ENCODE data around the gene TEX44.
"Not testable (repeated sequence)": the region's sequence is repeated elsewhere in the genome, so short reads cannot be mapped to it uniquely, and the experiment has no call there.

The TEX44 gene

GRCh38 chr2:231573096-231573495 lies 19.6 kb upstream of the TEX44 start:
- no peak for DNase-seq

GRCh38 chr2:231573698-231574421 lies 18.8 kb upstream of the TEX44 start:
- no peak for DNase-seq

- no peak for DNase-seq
These were observed 16.9 kb upstream of the TEX44 start for GRCh38 chr2:231575612-231576256.

GRCh38 chr2:231576465-231576864 lies 16.2 kb upstream of the TEX44 start:
- DNase-seq = no peak

- not testable (repeated sequence) for DNase-seq
These were observed 14.0 kb upstream of the TEX44 start for GRCh38 chr2:231578655-231579054.

GRCh38 chr2:231579560-231579959 lies 13.1 kb upstream of the TEX44 start:
- DNase-seq = no peak

GRCh38 chr2:231581328-231581727 lies 11.3 kb upstream of the TEX44 start:
- DNase-seq = no peak

- DNase-seq = no peak
These were observed 8.7 kb upstream of the TEX44 start for GRCh38 chr2:231583982-231584381.

GRCh38 chr2:231587744-231588143 lies 4.9 kb upstream of the TEX44 start:
- not testable (repeated sequence) for DNase-seq

GRCh38 chr2:231589656-231590055 lies 3.0 kb upstream of the TEX44 start:
- DNase-seq = peak; percentile 15

GRCh38 chr2:231590614-231591013 lies 2.0 kb upstream of the TEX44 start:
- no peak for DNase-seq

GRCh38 chr2:231593666-231594065 lies 1.0 kb downstream of the TEX44 start:
- no peak for DNase-seq

- DNase-seq = no peak
These were observed 4.4 kb downstream of the TEX44 start for GRCh38 chr2:231597014-231597611.

- DNase-seq = no peak
These were observed 5.0 kb downstream of the TEX44 start for GRCh38 chr2:231597627-231598026.

- no peak for DNase-seq
These were observed 8.1 kb downstream of the TEX44 start for GRCh38 chr2:231600619-231601355.

GRCh38 chr2:231601356-231602229 lies 8.9 kb downstream of the TEX44 start:
- DNase-seq = peak; percentile 48

GRCh38 chr2:231602859-231603467 lies 10.3 kb downstream of the TEX44 start:
- DNase-seq = no peak

GRCh38 chr2:231604101-231604684 lies 11.5 kb downstream of the TEX44 start:
- DNase-seq = peak; percentile 66

GRCh38 chr2:231604685-231605606 lies 12.3 kb downstream of the TEX44 start:
- peak; percentile 93 for DNase-seq

GRCh38 chr2:231605607-231606091 lies 13.0 kb downstream of the TEX44 start:
- no peak for DNase-seq
